ENCODE results near the gene RAB11FIP3. TPM values are rescaled to one million over a fixed set of nuclear protein-coding genes. Genes with fewer than 3 reads are reported as not detected.
A peak's percentile ranks its signal among the peaks of the same experiment; 100 is the strongest.

Gene RAB11FIP3
- total and polyA plus RNA-seq, 10 of the 15 experiments (the other 5 are each of a cell fraction or from before 2014, with no cell fraction given) = 1.2 to 27.3 (median 7.7) TPM

GRCh38 chr16:380762-381011, 44.8 kb upstream of the RAB11FIP3 start:
- Histone ChIP-seq H3K9me3 (replicated peaks; ENCODE audit: control insufficient read depth, insufficient read depth, low read length) (no peaks in the 10 kb centered on the region), H3K79me2 (ENCODE audit: control insufficient read depth, insufficient read depth, low read length) (peaks cover 14% of the 10 kb centered on the region), H3K4me1 (ENCODE audit: control insufficient read depth, insufficient read depth, low read length) (peaks cover 14% of the 10 kb centered on the region), H3K4me2 (ENCODE audit: control insufficient read depth, insufficient read depth) (peak overlapping the region; percentile 89), H3K4me3 (peak overlapping the region; percentile 95), H3K9ac (ENCODE audit: control insufficient read depth, insufficient read depth, low read length) (peak overlapping the region; percentile 78), H3K27ac (ENCODE audit: control insufficient read depth, insufficient read depth) (peak overlapping the region; percentile 39; the same call in 1 of the 2 replicates), H3K27me3 (replicated peaks in 1 of 2; ENCODE audit: control insufficient read depth in 2 of 2, insufficient read depth in 2 of 2, low read length in 1 of 2) (no peaks in the 10 kb centered on the region), H3K36me3 (ENCODE audit: control insufficient read depth in 2 of 2, insufficient read depth in 2 of 2, low read length in 1 of 2) (peaks cover 0 to 2% of the 10 kb centered on the region in 2 experiments; a peak in 2 of 4 replicates), H2AFZ (ENCODE audit: control insufficient read depth, low read depth, low read length) (0 out of 2 replicates have a peak overlapping the region, but pooled peaks have one; percentile 19), H4K20me1 (ENCODE audit: control insufficient read depth, insufficient read depth) (no peaks in the 10 kb centered on the region)
- ChIA-PET CTCF (interaction anchor here (0.8 kb wide), 1 partner anchor 22 kb away, joined by 3 read pairs; no protein-coding TSS in a partner anchor), RAD21 (ENCODE audit: unreplicated experiment) (interaction anchor here (1.0 kb wide), 2 partner anchors 10 to 28 kb away, joined by 3 read pairs; partner anchors contain the start of genes AXIN1 and MRPL28), POLR2A (interaction anchor here (0.7 to 3.8 kb wide), 3 partner anchors 9 to 186 kb away, joined by 3 to 22 read pairs (median 4); partner anchors contain the start of genes AXIN1, MRPL28 and NHLRC4), SMC1A (ENCODE audit: uncharacterized antibody, unreplicated experiment) (interaction anchor here (0.7 kb wide), 1 partner anchor 10 kb away, joined by 3 read pairs; the partner anchor contains the start of gene MRPL28)
- FAIRE-seq = no peak
- DNase-seq (ENCODE audit: low read depth, low spot score) = no peak
- TF ChIP-seq RAD21 (IDR thresholded peaks at IDR 0.05; ENCODE audit: insufficient read depth, low read depth, low read length) = no peak
- no peak for TF ChIP-seq ATF7 (IDR thresholded peaks at IDR 0.05; ENCODE audit: low read depth)
- TF ChIP-seq ZNF687 (IDR thresholded peaks at IDR 0.05) = no peak
- no peak for TF ChIP-seq RUNX3 (IDR thresholded peaks at IDR 0.05; ENCODE audit: low read length)
- no peak for TF ChIP-seq CHD2 (IDR thresholded peaks at IDR 0.05; ENCODE audit: borderline replicate concordance, low read depth, low read length)
- TF ChIP-seq CBFB (IDR thresholded peaks at IDR 0.05; ENCODE audit: low read depth) = no peak
- no peak for TF ChIP-seq EP300 (IDR thresholded peaks at IDR 0.05; ENCODE audit: borderline replicate concordance in 1 of 2, control insufficient read depth in 1 of 2, low read depth in 2 of 2, low read length in 2 of 2)
- TF ChIP-seq TAF1 (IDR thresholded peaks at IDR 0.05; ENCODE audit: borderline replicate concordance, low read depth, low read length) = no peak
- TF ChIP-seq MYB (IDR thresholded peaks at IDR 0.05; ENCODE audit: borderline replicate concordance, low read depth, low read length) = no peak
- no peak for TF ChIP-seq CREM (IDR thresholded peaks at IDR 0.05; ENCODE audit: low read depth)
- no peak for TF ChIP-seq LARP7 (IDR thresholded peaks at IDR 0.05)
- TF ChIP-seq RELB (IDR thresholded peaks at IDR 0.05; ENCODE audit: low read depth) = no peak
- no peak for TF ChIP-seq STAT1 (conservative IDR thresholded peaks at IDR 0.05)
- TF ChIP-seq RAD51 (IDR thresholded peaks at IDR 0.05) = no peak
- TF ChIP-seq BHLHE40 (IDR thresholded peaks at IDR 0.05; ENCODE audit: borderline replicate concordance in 1 of 2, low read depth in 2 of 2, low read length in 1 of 2) = no peak
- no TSS peak for BruUV-seq (replicated peaks)
- in situ Hi-C loops (cut with MboI) = no loop called here
- peak; percentile 32 for ATAC-seq
- WGBS (ENCODE audit: insufficient coverage, insufficient replicate concordance, low lambda C conversion rate, missing lambda C conversion rate) = under 1% methylated on average over 11 of the region's 12 CpGs
- intact Hi-C loops (cut with micrococcal nuclease; ENCODE audit: unreplicated experiment) = no loop called here
